Tibial nerve (tissue), 4 donors: ENCODE results near the gene GJA4.

ENCODE experiments used
- EP300 ChIP-seq, 2 donors: sonication (generic); formaldehyde crosslinking; IDR thresholded peaks; one replicate each; pipeline ENCODE4 v1.6.1; 2017; ENCODE audit warnings: antibody characterized with exemption in 2 of 2, mild to moderate bottlenecking in 1 of 2
- POLR2A ChIP-seq, 2 donors: fragments of 450-650 bp; IDR thresholded peaks; one replicate each; pipeline ENCODE4 v1.6.1; 2017; ENCODE audit warnings: antibody characterized with exemption in 2 of 2, mild to moderate bottlenecking in 2 of 2, moderate library complexity in 2 of 2
- TF ChIP-seq, protein P1 (sequence below), 5 experiments: fragments of 200-600 bp in 3 of 5; fragments of 450-650 bp in 2 of 5; sonication (generic) in 3 of 5; IDR thresholded peaks; one replicate each; pipeline ENCODE4 v1.5.1; 2016 to 2019; ENCODE audit warnings: antibody characterized with exemption in 5 of 5, mild to moderate bottlenecking in 3 of 5, moderate library complexity in 2 of 5

DNA sequence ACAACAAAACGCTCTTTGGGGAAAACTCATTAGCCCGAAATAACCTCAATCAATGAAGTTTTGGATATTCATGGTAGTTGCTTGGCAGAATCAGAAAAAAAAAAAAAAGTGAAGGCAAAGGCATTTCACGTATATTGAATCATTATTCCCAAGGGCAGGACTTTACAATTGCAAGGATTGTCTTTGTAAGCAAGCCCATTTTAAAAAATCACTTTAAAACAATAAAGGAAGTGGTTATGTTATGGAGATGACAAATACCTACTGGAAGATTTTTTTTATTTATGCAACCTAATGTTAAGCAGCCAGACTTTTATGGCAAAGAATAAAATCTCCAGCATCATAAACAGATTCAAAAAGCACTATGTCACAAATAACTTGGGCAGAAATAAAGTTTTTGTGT is 23.9 kb upstream of the GJA4 start:
- TF ChIP-seq, protein P1, sequence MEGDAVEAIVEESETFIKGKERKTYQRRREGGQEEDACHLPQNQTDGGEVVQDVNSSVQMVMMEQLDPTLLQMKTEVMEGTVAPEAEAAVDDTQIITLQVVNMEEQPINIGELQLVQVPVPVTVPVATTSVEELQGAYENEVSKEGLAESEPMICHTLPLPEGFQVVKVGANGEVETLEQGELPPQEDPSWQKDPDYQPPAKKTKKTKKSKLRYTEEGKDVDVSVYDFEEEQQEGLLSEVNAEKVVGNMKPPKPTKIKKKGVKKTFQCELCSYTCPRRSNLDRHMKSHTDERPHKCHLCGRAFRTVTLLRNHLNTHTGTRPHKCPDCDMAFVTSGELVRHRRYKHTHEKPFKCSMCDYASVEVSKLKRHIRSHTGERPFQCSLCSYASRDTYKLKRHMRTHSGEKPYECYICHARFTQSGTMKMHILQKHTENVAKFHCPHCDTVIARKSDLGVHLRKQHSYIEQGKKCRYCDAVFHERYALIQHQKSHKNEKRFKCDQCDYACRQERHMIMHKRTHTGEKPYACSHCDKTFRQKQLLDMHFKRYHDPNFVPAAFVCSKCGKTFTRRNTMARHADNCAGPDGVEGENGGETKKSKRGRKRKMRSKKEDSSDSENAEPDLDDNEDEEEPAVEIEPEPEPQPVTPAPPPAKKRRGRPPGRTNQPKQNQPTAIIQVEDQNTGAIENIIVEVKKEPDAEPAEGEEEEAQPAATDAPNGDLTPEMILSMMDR (IDR thresholded peaks at IDR 0.05) = no peak
- TF ChIP-seq POLR2A (IDR thresholded peaks at IDR 0.05) = no peak
- TF ChIP-seq EP300 (IDR thresholded peaks at IDR 0.05) = no peak
